Skeletal muscle cell (primary cell): ENCODE measurements around the gene LRBA.
A peak's percentile ranks its signal among the peaks of the same experiment; 100 is the strongest.
"Not testable (repeated sequence)": the region's sequence is repeated elsewhere in the genome, so short reads cannot be mapped to it uniquely, and the experiment has no call there.

Experiments used
- DNase-seq: peaks from one replicate; pipeline ENCODE4 v3.0.0-alpha.2; 2010; ENCODE audit warnings: low read depth
- H3K4me3 ChIP-seq: 2 replicates; pipeline ENCODE4 v1.5.1; 2011; ENCODE audit warnings: low read depth, mild to moderate bottlenecking, control low read depth, low read length, moderate library complexity

The LRBA gene

GRCh38 chr4:151021637-151022334 lies 6.7 kb upstream of the LRBA start:
- DNase-seq: no peak
- no peak overlapping the region for H3K4me3 ChIP-seq

- peak; percentile 55 for DNase-seq
- H3K4me3 ChIP-seq: peak overlapping the region; percentile 73
Observed at GRCh38 chr4:151015459-151016347, 619 bp upstream of the LRBA start.

GRCh38 chr4:151013944-151014343 lies 1.1 kb downstream of the LRBA start:
- H3K4me3 ChIP-seq: peak overlapping the region; percentile 73
- DNase-seq: no peak

- no peak overlapping the region for H3K4me3 ChIP-seq
- no peak for DNase-seq
Observed at GRCh38 chr4:151013491-151013890, 1.6 kb downstream of the LRBA start.

- no peak for DNase-seq
- H3K4me3 ChIP-seq: no peak overlapping the region
Observed at GRCh38 chr4:151012820-151013219, 2.3 kb downstream of the LRBA start.

- no peak for DNase-seq
- H3K4me3 ChIP-seq: no peak overlapping the region
Observed at GRCh38 chr4:151012376-151012775, 2.7 kb downstream of the LRBA start.

GRCh38 chr4:151004222-151004621 lies 10.9 kb downstream of the LRBA start:
- no peak overlapping the region for H3K4me3 ChIP-seq

GRCh38 chr4:151000747-151001429 lies 14.2 kb downstream of the LRBA start:
- H3K4me3 ChIP-seq: no peak overlapping the region
- DNase-seq: no peak

More at GRCh38 chr4:151004222-151004621, 10.9 kb downstream of the LRBA start:
- peak; percentile 46 for DNase-seq

GRCh38 chr4:150999086-150999485 lies 16.0 kb downstream of the LRBA start:
- no peak overlapping the region for H3K4me3 ChIP-seq
- no peak for DNase-seq

- no peak for DNase-seq
- H3K4me3 ChIP-seq: no peak overlapping the region
Observed at GRCh38 chr4:150997141-150997540, 17.9 kb downstream of the LRBA start.

- DNase-seq: no peak
- no peak overlapping the region for H3K4me3 ChIP-seq
Observed at GRCh38 chr4:150994721-150995120, 20.4 kb downstream of the LRBA start.

- not testable (repeated sequence) for H3K4me3 ChIP-seq, DNase-seq
Observed at GRCh38 chr4:150993577-150993976, 21.5 kb downstream of the LRBA start.

GRCh38 chr4:150990993-150991392 lies 24.1 kb downstream of the LRBA start:
- no peak overlapping the region for H3K4me3 ChIP-seq
- no peak for DNase-seq

- no peak for DNase-seq
- no peak overlapping the region for H3K4me3 ChIP-seq
Observed at GRCh38 chr4:150990250-150990649, 24.8 kb downstream of the LRBA start.

- no peak for DNase-seq
- no peak overlapping the region for H3K4me3 ChIP-seq
Observed at GRCh38 chr4:150988238-150988637, 26.8 kb downstream of the LRBA start.

GRCh38 chr4:150987204-150987603 lies 27.9 kb downstream of the LRBA start:
- no peak for DNase-seq
- H3K4me3 ChIP-seq: no peak overlapping the region

- no peak for DNase-seq
- H3K4me3 ChIP-seq: no peak overlapping the region
Observed at GRCh38 chr4:150986085-150986484, 29.0 kb downstream of the LRBA start.

GRCh38 chr4:150983851-150984250 lies 31.2 kb downstream of the LRBA start:
- no peak for DNase-seq
- no peak overlapping the region for H3K4me3 ChIP-seq

- no peak overlapping the region for H3K4me3 ChIP-seq
- no peak for DNase-seq
Observed at GRCh38 chr4:150982557-150983233, 32.4 kb downstream of the LRBA start.
